HCT116 (cell line): ENCODE measurements around the gene TBL1X.

Source experiments
- CTCF ChIP-seq, 3 experiments: fragments of 200-600 bp in 1 of 3; sonication (generic) in 1 of 3; IDR thresholded peaks in 2 of 3; conservative IDR thresholded peaks in 1 of 3; 2 replicates each; pipeline ENCODE4 v1.5.1; 2012 to 2017; ENCODE audit warnings: low read depth in 2 of 3, low read length in 2 of 3, antibody characterized with exemption in 1 of 3, borderline replicate concordance in 1 of 3, control low read depth in 1 of 3, mild to moderate bottlenecking in 1 of 3, mixed read lengths in 1 of 3, mixed run types in 1 of 3, moderate library complexity in 1 of 3; ENCODE audit not compliant: insufficient read depth in 1 of 3
- EZH2phosphoT487 ChIP-seq: fragments of 200-600 bp; IDR thresholded peaks from 2 replicates; pipeline ENCODE4 v1.6.1; 2018; ENCODE audit warnings: antibody characterized with exemption, borderline replicate concordance
- JUND ChIP-seq: IDR thresholded peaks from 2 replicates; pipeline ENCODE4 v1.6.1; 2012
- MAX ChIP-seq: IDR thresholded peaks from 2 replicates; pipeline ENCODE4 v1.6.1; 2012
- SIN3A ChIP-seq: IDR thresholded peaks from 2 replicates; pipeline ENCODE4 v1.6.1; 2012; ENCODE audit warnings: low read depth
- SP1 ChIP-seq: IDR thresholded peaks from 2 replicates; pipeline ENCODE4 v1.6.1; 2012; ENCODE audit warnings: low read depth
- YY1 ChIP-seq: IDR thresholded peaks from 2 replicates; pipeline ENCODE4 v1.6.1; 2011; ENCODE audit warnings: low read length, low read depth, moderate library complexity, mild to moderate bottlenecking; ENCODE audit not compliant: insufficient replicate concordance; ENCODE audit errors: extremely low read depth
- ZFX ChIP-seq: fragments of 450-650 bp; IDR thresholded peaks from 2 replicates; pipeline ENCODE4 v1.6.1; 2017

- no peak for TF ChIP-seq EZH2phosphoT487
- no peak for TF ChIP-seq MAX
- TF ChIP-seq CTCF (IDR thresholded peaks at IDR 0.05 in 2 of 3, conservative IDR thresholded peaks at IDR 0.05 in 1 of 3; ENCODE audit: borderline replicate concordance in 1 of 3, insufficient read depth in 1 of 3, low read depth in 2 of 3, low read length in 2 of 3) = no peak
- TF ChIP-seq SP1 = no peak
- TF ChIP-seq YY1 = no peak
- no peak for TF ChIP-seq ZFX
- no peak for TF ChIP-seq SIN3A
- no peak for TF ChIP-seq JUND
Measured at GRCh38 chrX:9587642-9588041, 122.8 kb downstream of the TBL1X start.
